CD4-positive, alpha-beta T cell treated with Interleukin-1 beta for 1 hour (primary cell): ENCODE results near the gene KIAA2012.
"Not testable (repeated sequence)": the region's sequence is repeated elsewhere in the genome, so short reads cannot be mapped to it uniquely, and the experiment has no call there.

Experiments
- DNase-seq, 2 donors: peaks; one replicate each; pipeline ENCODE4 v3.0.0-alpha.2; 2020 to 2022

The KIAA2012 gene

DNA sequence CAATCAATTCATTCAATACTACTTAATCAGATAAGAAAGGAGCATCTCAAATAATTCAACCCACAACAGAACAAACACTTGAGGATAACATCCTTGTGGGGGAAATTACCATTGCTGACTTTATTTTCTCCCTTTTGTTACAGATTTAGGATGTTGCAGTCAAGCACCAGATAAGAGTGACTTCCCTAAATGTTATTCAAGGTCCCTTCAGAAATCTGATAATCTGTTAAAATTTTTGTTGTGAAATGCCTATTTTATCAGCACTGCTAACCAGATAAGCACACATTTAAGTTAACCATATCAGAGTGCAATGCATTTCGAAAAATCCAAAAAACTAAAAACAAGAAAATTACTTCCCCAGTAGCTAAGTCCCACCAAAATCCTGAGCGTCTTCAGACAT is 131.8 kb downstream of the KIAA2012 start:
- no peak for DNase-seq

GRCh38 chr2:202208526-202208925 is 135.5 kb downstream of the KIAA2012 start:
- no peak for DNase-seq

GRCh38 chr2:202215179-202215578 is 142.1 kb downstream of the KIAA2012 start:
- DNase-seq = no peak

- no peak for DNase-seq
Observed at GRCh38 chr2:202221873-202222272, 148.8 kb downstream of the KIAA2012 start.

- peak in 1 of 2 donors; percentile 3 for DNase-seq
Observed at GRCh38 chr2:202237787-202238233, 164.8 kb downstream of the KIAA2012 start.

- peak; percentile 91 to 93 for DNase-seq
Observed at GRCh38 chr2:202238234-202239197, 165.5 kb downstream of the KIAA2012 start, which contains the start of gene SUMO1. Gene SUMO1 (minus strand): TSS chr2:202238597. CDS start chr2:202238451, 146 bp downstream.

DNA sequence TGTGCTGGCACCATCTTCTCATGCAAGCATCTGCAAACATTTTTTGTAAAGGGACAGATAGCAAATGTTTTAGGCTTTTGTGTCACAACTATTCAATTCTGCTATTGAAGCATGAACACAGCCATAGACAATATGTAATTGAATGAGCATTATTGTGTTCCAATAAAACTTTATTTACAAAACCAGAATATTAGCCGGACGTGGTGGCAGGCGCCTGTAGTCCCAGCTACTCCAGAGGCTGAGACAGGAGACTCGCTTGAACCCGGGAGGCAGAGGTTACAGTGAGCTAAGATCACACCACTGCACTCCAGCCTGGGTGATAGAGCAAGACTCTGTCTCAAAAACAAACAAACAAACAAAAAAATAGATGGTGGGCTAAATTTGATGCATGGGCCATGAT is 174.7 kb downstream of the KIAA2012 start:
- not testable (repeated sequence) for DNase-seq

DNA sequence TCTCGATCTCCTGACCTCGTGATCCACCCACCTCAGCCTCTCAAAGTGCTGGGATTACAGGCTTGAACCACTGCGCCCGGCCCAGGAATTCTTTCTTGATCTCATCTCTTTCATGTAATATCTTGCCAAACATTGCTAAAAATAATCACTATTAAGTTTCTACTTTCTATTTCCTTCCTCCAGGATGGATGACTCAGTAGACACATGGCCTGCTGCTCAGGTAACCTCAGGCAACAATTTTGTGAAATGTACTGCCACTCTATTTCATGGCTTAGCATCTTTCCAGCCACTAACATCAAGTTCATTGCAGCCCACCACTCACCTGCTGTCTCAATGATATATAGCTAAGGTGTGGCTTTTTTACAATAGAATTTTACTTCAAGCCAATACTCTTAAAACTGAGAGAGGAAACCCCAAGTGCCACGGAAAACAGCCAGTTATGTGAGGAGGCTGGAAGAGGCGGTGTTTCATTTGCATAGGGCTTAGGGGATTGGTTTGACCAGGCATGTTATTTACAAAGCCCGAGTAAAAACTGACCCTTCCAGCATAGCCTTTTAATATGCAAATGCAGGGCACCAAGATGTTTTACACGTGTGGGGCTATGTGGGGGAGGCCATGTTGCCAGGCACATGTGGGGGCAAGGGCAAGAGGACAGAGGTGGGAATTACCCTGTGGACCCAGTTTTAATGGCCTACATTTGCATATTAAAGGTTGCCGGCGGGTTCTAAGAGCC is 176.6 kb downstream of the KIAA2012 start:
- DNase-seq = no peak

DNA sequence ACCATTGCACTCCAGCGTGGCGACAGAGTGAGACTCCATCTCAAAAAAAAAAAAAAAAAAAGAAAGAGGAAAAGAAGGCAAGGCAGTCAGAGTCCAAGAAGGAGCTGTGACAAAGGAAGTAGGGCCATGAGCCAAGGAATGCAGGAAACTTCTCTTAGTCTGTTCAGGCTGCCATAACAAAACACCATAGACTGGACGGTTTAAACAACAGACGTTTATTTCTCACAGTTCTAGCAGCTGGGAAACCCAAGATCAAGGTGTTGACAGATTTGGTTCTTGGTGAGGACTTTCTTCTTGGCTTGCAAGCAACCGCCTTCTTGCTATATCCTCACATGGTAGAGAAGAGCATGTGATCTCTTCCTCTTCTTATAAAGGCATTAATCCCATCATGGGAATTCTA is 178.4 kb downstream of the KIAA2012 start:
- no peak for DNase-seq
